AG04450 (cell line): ENCODE measurements around the gene PEA15. TPM values are rescaled to one million over a fixed set of nuclear protein-coding genes. Genes with fewer than 3 reads are reported as not detected.

Experiments
- CTCF ChIA-PET: fragments of 300-600, 350-600 bp; formaldehyde crosslinking; extraction: SDS; loops from one replicate; lab custom pipeline; 2022; ENCODE audit warnings: antibody characterized with exemption, inconsistent platforms; lab: Charles Lee
- POLR2A ChIA-PET: fragments of 350-600 bp; formaldehyde crosslinking; extraction: SDS; loops from one replicate; lab custom pipeline; 2021; ENCODE audit warnings: antibody characterized with exemption, inconsistent platforms; lab: Yijun Ruan, JAX
- DNase-seq: peaks from one replicate; pipeline ENCODE4 v3.0.0-alpha.2; 2011; ENCODE audit warnings: low read depth, low spot score
- H3K27ac ChIP-seq: one replicate; pipeline ENCODE4 v1.5.1; 2012; ENCODE audit warnings: low read depth, low read length, control low read depth
- H3K27me3 ChIP-seq: one replicate; pipeline ENCODE4 v1.6.0; 2012; ENCODE audit warnings: low read length; ENCODE audit not compliant: control insufficient read depth, insufficient read depth
- H3K4me3 ChIP-seq: 2 replicates; pipeline ENCODE4 v1.5.1; 2011; ENCODE audit warnings: mild to moderate bottlenecking, low read depth, low read length, control low read depth
- H3K9me3 ChIP-seq: 2 replicates; pipeline ENCODE4 v1.5.1; 2012; ENCODE audit warnings: low read length; ENCODE audit not compliant: control insufficient read depth, insufficient read depth
- CTCF ChIP-seq: IDR thresholded peaks from 2 replicates; pipeline ENCODE4 v1.5.1; 2011; ENCODE audit warnings: low read depth, low read length, control low read depth, inconsistent platforms
- polyA plus RNA-seq: library from polyadenylated mRNA; depleted of rRNA; stranded (reverse); fragments of >200 nt; gene quantifications from 2 replicates; pipeline ENCODE4 v1.2.3, GENCODE V29; 2011

Gene PEA15
- polyA plus RNA-seq, 1 experiment: 512 TPM

GRCh38 chr1:160255781-160256300 lies 50.7 kb downstream of the PEA15 start:
- ChIA-PET POLR2A (no interaction called here), CTCF (interaction anchor here (1.1 to 8.0 kb wide), 2 partner anchors 62 to 170 kb away, joined by 5 to 73 read pairs; no protein-coding TSS in a partner anchor)
- no peak for DNase-seq
- Histone ChIP-seq H3K27me3 (no peaks in the 10 kb centered on the region), H3K4me3 (no peak overlapping the region), H3K9me3 (no peaks in the 10 kb centered on the region), H3K27ac (no peak overlapping the region)
- TF ChIP-seq CTCF: no peak

- peak; percentile 23 for DNase-seq
- ChIA-PET POLR2A (interaction anchor here (0.8 to 1.3 kb wide), 2 partner anchors 27 to 38 kb away, joined by 3 to 4 read pairs; no protein-coding TSS in a partner anchor), CTCF (interaction anchor here (0.5 to 1.5 kb wide), 5 partner anchors 11 to 172 kb away, joined by 4 to 10 read pairs (median 8); no protein-coding TSS in a partner anchor)
- TF ChIP-seq CTCF: no peak
- Histone ChIP-seq H3K9me3 (no peaks in the 10 kb centered on the region), H3K4me3 (no peak overlapping the region), H3K27me3 (no peaks in the 10 kb centered on the region), H3K27ac (no peak overlapping the region)
Observed at GRCh38 chr1:160256396-160257046, 51.3 kb downstream of the PEA15 start.

- DNase-seq: no peak
- Histone ChIP-seq H3K27ac (no peak overlapping the region), H3K4me3 (no peak overlapping the region), H3K9me3 (no peaks in the 10 kb centered on the region; the same call in 1 of the 2 replicates), H3K27me3 (no peaks in the 10 kb centered on the region)
- POLR2A ChIA-PET: interaction anchor here (0.8 to 1.3 kb wide), 2 partner anchors 26 to 39 kb away, joined by 3 to 4 read pairs; no protein-coding TSS in a partner anchor
- no peak for TF ChIP-seq CTCF
- CTCF ChIA-PET: interaction anchor here (0.6 to 1.5 kb wide), 6 partner anchors 34 to 1035 kb away, joined by 3 to 10 read pairs (median 7); no protein-coding TSS in a partner anchor
Observed at GRCh38 chr1:160257411-160258015, 52.3 kb downstream of the PEA15 start.

- Histone ChIP-seq H3K27ac (no peak overlapping the region), H3K27me3 (no peaks in the 10 kb centered on the region), H3K9me3 (no peaks in the 10 kb centered on the region; the same call in 1 of the 2 replicates), H3K4me3 (no peak overlapping the region)
- no peak for DNase-seq
- ChIA-PET POLR2A (no interaction called here), CTCF (interaction anchor here (1.3 to 3.1 kb wide), 2 partner anchors 33 to 65 kb away, joined by 6 to 17 read pairs; no protein-coding TSS in a partner anchor)
- TF ChIP-seq CTCF: no peak
Observed at GRCh38 chr1:160258177-160258798, 53.1 kb downstream of the PEA15 start.
